Measurements from ENCODE around the gene HIRIP3. TPM values are rescaled to one million over a fixed set of nuclear protein-coding genes. Genes with fewer than 3 reads are reported as not detected.

Gene HIRIP3
- total RNA-seq, 1 donor from 2014 or later, result 4.7 TPM

DNA sequence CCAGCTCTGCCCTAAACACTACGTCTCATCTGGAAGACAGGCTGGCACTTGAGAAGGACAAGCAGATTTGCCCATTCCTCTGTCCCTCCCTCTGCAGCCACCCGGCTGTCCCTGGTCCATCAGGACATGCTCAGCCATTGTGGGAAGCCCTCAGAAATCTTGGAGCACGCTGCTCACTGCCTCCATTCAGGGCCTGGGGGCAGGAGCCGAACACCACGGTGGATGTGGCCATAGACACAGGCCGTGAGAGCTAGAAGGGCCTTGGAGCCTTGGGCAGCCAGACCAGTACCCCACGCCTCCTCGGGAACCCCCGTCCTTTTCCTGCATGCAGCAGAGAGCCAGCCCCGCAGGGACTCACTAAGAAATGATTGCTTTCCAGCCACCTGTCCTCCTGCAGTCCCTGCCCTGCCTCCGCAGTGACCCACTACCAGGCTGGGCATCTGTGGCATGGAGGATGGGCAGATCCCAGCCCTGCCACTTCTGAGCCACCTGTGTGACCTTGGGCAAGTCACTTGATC lies 12.0 kb upstream of the HIRIP3 start:
- no peak overlapping the region for H3K4me2 ChIP-seq
- no peak overlapping the region for H3K9ac ChIP-seq
- peaks cover 15% of the 10 kb centered on the region for H3F3A ChIP-seq (ENCODE audit: low read depth)
- peaks cover 9% of the 10 kb centered on the region for H3K27me3 Mint-ChIP-seq (ENCODE audit: insufficient read depth, low read depth)
- peak overlapping the region; percentile 41 for H3K4me3 Mint-ChIP-seq
- H3K79me2 ChIP-seq (ENCODE audit: low read depth), result no peaks in the 10 kb centered on the region
- peaks cover 2% of the 10 kb centered on the region for H3K9me3 Mint-ChIP-seq
- no peak for TF ChIP-seq CTCF (IDR thresholded peaks at IDR 0.05)
- no peak for TF ChIP-seq EZH2 (IDR thresholded peaks at IDR 0.05)
- no peak for TF ChIP-seq EZH2phosphoT487 (IDR thresholded peaks at IDR 0.05)
- peaks cover 37% of the 10 kb centered on the region for H3K27me3 ChIP-seq
- H3K36me3 ChIP-seq, result no peaks in the 10 kb centered on the region
- H3K27ac ChIP-seq, result no peak overlapping the region
- peaks cover 16% of the 10 kb centered on the region for H3K4me1 ChIP-seq
- H4K20me1 ChIP-seq (ENCODE audit: low read depth), result peaks cover 4% of the 10 kb centered on the region
- DNase-seq (ENCODE audit: low spot score), result no peak
- H3K4me3 ChIP-seq, result no peak overlapping the region
- H3K27ac Mint-ChIP-seq, result no peak overlapping the region
- no peaks in the 10 kb centered on the region for H3K9me3 ChIP-seq (ENCODE audit: low read depth)
- H2AFZ ChIP-seq (replicated peaks), result no peak overlapping the region
- H3K36me3 Mint-ChIP-seq, result peaks cover 3% of the 10 kb centered on the region
- peaks cover 15% of the 10 kb centered on the region for H3K4me1 Mint-ChIP-seq

DNA sequence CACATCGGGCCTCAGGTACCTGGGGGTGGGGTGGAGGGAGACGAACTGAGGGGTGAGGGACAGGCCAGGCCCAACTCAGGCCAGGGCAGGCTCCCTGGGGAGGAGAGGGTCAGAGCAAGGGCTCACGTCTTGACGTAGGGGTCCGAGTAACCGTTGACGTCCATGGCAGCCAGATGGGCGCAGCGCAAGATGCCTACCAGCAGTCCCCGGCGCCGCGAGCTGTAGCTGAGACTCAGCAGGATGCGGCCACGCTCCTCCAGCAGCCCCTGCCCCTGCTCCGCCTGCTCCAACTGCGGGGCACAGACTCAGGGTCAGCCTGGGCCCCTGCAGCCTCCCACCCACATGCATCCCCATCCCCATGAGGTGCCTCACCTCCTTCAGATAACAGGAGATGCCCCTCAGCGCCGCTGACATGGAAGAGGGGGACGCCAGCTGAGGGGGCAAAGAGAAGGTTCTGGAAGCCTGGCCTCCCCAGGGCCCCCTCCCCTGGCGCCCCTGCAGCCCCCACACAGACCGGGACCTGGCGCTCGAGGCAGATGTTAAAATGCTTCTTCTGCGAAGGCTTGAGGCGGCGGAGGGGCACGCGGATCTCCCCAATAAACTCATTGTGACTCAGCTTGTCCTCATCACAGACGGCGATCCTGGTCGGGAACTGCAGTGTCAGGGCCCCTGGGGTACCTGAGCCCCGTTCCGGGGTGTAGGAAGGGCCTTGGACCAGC lies 11.4 kb upstream of the HIRIP3 start:
- Histone ChIP-seq H3K27me3 (peaks cover 31% of the 10 kb centered on the region), H4K20me1 (ENCODE audit: low read depth) (peaks cover 4% of the 10 kb centered on the region), H3K9ac (no peak overlapping the region), H3K4me1 (peaks cover 11% of the 10 kb centered on the region), H3K9me3 (ENCODE audit: low read depth) (no peaks in the 10 kb centered on the region), H3K36me3 (no peaks in the 10 kb centered on the region), H3K4me3 (no peak overlapping the region), H3K79me2 (ENCODE audit: low read depth) (no peaks in the 10 kb centered on the region), H3F3A (ENCODE audit: low read depth) (peaks cover 9% of the 10 kb centered on the region), H3K27ac (no peak overlapping the region), H2AFZ (replicated peaks) (no peak overlapping the region), H3K4me2 (no peak overlapping the region)
- H3K4me1 Mint-ChIP-seq, result peaks cover 11% of the 10 kb centered on the region
- peaks cover 5% of the 10 kb centered on the region for H3K27me3 Mint-ChIP-seq (ENCODE audit: insufficient read depth, low read depth)
- no peak overlapping the region for H3K27ac Mint-ChIP-seq
- H3K36me3 Mint-ChIP-seq, result peaks cover 3% of the 10 kb centered on the region
- no peaks in the 10 kb centered on the region for H3K9me3 Mint-ChIP-seq
- DNase-seq (ENCODE audit: low spot score), result no peak
- no peak overlapping the region for H3K4me3 Mint-ChIP-seq
- TF ChIP-seq EZH2phosphoT487 (IDR thresholded peaks at IDR 0.05) (no peak), EZH2 (IDR thresholded peaks at IDR 0.05) (no peak), CTCF (IDR thresholded peaks at IDR 0.05) (no peak)

- H3K27me3 Mint-ChIP-seq (ENCODE audit: insufficient read depth, low read depth), result peaks cover 8% of the 10 kb centered on the region
- H3K4me3 Mint-ChIP-seq, result no peak overlapping the region
- H3K36me3 Mint-ChIP-seq, result peaks cover 3% of the 10 kb centered on the region
- DNase-seq (ENCODE audit: low spot score), result no peak
- Histone ChIP-seq H3K36me3 (no peaks in the 10 kb centered on the region), H3K4me3 (no peak overlapping the region), H3K4me2 (no peak overlapping the region), H3F3A (ENCODE audit: low read depth) (peaks cover 2% of the 10 kb centered on the region), H3K79me2 (ENCODE audit: low read depth) (no peaks in the 10 kb centered on the region), H3K27me3 (peaks cover 24% of the 10 kb centered on the region), H3K27ac (no peak overlapping the region), H4K20me1 (ENCODE audit: low read depth) (peaks cover 4% of the 10 kb centered on the region), H2AFZ (replicated peaks) (no peak overlapping the region), H3K9me3 (ENCODE audit: low read depth) (no peaks in the 10 kb centered on the region), H3K9ac (no peak overlapping the region), H3K4me1 (peaks cover 7% of the 10 kb centered on the region)
- H3K4me1 Mint-ChIP-seq, result peaks cover 9% of the 10 kb centered on the region
- TF ChIP-seq EZH2phosphoT487 (IDR thresholded peaks at IDR 0.05) (no peak), CTCF (IDR thresholded peaks at IDR 0.05) (no peak), EZH2 (IDR thresholded peaks at IDR 0.05) (no peak)
- H3K27ac Mint-ChIP-seq, result no peak overlapping the region
- H3K9me3 Mint-ChIP-seq, result no peaks in the 10 kb centered on the region
Observed at GRCh38 chr16:30006095-30006473, 10.7 kb upstream of the HIRIP3 start.
